GM12891 (cell line): ENCODE data around the gene SLC1A3.

ENCODE experiments used
- PAX5 ChIP-seq: IDR thresholded peaks from 2 replicates; pipeline ENCODE4 v1.6.1; 2011; ENCODE audit warnings: low read length, moderate library complexity, mild to moderate bottlenecking; ENCODE audit not compliant: insufficient read depth, severe bottlenecking
- POLR2A ChIP-seq: IDR thresholded peaks from 2 replicates; pipeline ENCODE4 v1.6.1; 2011; ENCODE audit warnings: low read depth, low read length, control low read depth
- POLR2AphosphoS5 ChIP-seq: IDR thresholded peaks from 2 replicates; pipeline ENCODE4 v1.6.1; 2011; ENCODE audit warnings: low read depth, low read length, control low read depth
- POU2F2 ChIP-seq: IDR thresholded peaks from 2 replicates; pipeline ENCODE4 v1.6.1; 2011; ENCODE audit warnings: low read depth, mild to moderate bottlenecking, control low read depth, low read length, moderate library complexity
- TAF1 ChIP-seq: IDR thresholded peaks from 2 replicates; pipeline ENCODE4 v1.6.1; 2011; ENCODE audit warnings: low read depth, low read length, control low read depth

DNA sequence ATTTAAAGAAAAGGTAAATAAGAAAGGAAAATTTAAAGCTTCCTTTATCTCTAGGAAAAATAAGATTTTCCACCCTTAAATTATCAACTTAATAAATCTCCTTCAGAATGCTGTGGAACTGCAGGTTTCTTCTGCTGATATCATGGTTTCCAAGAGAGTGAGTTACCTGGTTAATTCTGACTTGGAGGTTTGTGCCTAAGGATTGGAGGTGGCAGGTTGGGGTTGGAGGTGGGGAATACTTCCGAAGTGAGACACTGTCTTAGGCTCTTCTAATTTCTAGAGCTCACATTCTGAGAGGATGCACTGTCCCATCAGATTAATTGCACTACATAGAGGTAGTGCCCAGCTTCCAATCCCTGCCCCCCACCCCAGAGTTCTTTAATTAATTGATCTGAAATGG lies 31.1 kb downstream of the SLC1A3 start:
- TF ChIP-seq POLR2AphosphoS5 (no peak), TAF1 (no peak), POLR2A (no peak), PAX5 (no peak), POU2F2 (no peak)
